Muscle layer of duodenum (tissue), 2 donors: Measurements from ENCODE around the gene CYTH3.

Experiments used
- H3K27ac ChIP-seq: one replicate; pipeline ENCODE4 v1.7.0; 2013; ENCODE audit warnings: mild to moderate bottlenecking, low read length
- H3K27me3 ChIP-seq: one replicate; pipeline ENCODE4 v1.7.0; 2013; ENCODE audit warnings: low read depth, mild to moderate bottlenecking, control low read depth, low read length
- H3K36me3 ChIP-seq, 2 donors: one replicate each; pipeline ENCODE4 v1.7.0; 2013; ENCODE audit warnings: low read length in 2 of 2, control low read depth in 1 of 2, mild to moderate bottlenecking in 1 of 2; ENCODE audit not compliant: insufficient read depth in 2 of 2, control insufficient read depth in 1 of 2
- H3K4me1 ChIP-seq, 2 donors: one replicate each; pipeline ENCODE4 v1.7.0; 2013; ENCODE audit warnings: low read length in 2 of 2, mild to moderate bottlenecking in 2 of 2, control low read depth in 1 of 2, moderate library complexity in 1 of 2; ENCODE audit not compliant: insufficient read depth in 2 of 2, control insufficient read depth in 1 of 2
- H3K4me3 ChIP-seq, 2 donors: one replicate each; pipeline ENCODE4 v1.7.0; 2013; ENCODE audit warnings: low read length in 2 of 2, low read depth in 1 of 2, mild to moderate bottlenecking in 1 of 2
- H3K9me3 ChIP-seq, 2 donors: one replicate each; pipeline ENCODE4 v1.7.0; 2013; ENCODE audit warnings: low read length in 2 of 2, control low read depth in 1 of 2, mild to moderate bottlenecking in 1 of 2; ENCODE audit not compliant: control insufficient read depth in 1 of 2
- donor health status: healthy.

The CYTH3 gene

DNA sequence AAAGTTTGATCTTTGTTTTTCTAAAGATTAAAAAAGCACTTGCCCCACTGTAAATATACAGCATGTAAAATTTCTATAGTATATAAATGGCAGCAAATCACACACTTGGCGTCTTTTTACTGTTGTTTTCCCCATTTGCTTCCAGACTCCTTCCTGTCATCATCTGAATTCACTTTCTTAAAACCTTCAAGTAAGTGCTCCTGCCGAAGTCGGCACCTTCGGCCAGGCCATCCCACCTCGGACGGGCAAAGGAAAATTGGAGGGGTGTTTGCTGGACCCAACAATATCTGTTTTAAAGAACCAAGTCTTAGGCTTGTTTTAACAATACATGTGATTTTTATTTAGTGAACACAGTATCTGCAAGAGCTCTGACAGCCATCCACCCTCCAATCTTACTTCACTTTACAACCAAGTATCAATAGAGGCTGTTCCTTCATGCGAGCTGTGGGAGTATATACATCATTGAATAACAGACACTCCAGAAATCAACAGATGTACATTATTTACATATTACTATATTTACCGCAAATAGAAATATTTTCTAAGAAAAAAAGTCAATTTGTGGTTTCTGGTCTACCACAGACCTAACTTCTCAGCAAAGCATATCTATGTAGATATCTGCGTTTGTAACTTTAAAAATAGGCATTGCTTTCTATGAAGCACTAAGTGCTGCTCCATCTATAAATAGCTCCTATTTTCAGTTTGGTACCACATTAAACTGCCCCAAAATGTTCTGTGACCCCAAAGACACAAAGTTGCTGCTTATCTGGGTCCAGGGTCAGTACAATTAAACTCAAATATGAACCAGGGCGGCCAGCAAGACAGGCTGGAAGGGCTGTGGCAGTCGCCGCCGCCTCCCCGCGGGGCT is 110.7 kb downstream of the CYTH3 start:
- no peak overlapping the region for H3K4me3 ChIP-seq
- H3K9me3 ChIP-seq = no peaks in the 10 kb centered on the region
- H3K27ac ChIP-seq = peak overlapping the region; percentile 63
- H3K36me3 ChIP-seq = peaks cover 12 to 30% of the 10 kb centered on the region in 2 donors
- peaks cover 0 to 15% of the 10 kb centered on the region in 2 donors for H3K4me1 ChIP-seq
- no peaks in the 10 kb centered on the region for H3K27me3 ChIP-seq

DNA sequence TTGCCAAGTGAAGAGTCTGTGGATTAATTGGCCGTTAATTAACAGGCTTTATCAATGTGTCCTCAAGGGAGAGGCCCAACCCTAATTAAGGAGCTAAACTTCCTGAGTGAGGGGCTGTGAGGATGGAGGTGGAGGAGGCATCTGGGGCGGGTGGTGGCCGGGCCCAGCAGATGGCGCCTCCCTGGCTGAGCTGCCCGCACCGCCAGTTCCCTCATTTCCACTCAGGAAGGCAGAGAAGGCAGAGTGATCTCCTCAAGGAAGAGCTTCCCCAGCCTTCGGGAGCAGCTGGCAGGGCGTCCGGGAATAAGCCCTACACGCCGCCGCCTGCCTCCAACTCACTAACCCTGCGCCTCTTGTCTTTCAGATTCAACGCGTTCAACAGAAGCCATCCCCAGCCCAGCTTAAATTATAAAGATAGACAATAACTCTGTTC is 112.2 kb downstream of the CYTH3 start:
- Histone ChIP-seq H3K27me3 (no peaks in the 10 kb centered on the region), H3K4me1 (peaks cover 0 to 14% of the 10 kb centered on the region in 2 donors), H3K9me3 (no peaks in the 10 kb centered on the region), H3K36me3 (peaks cover 18 to 40% of the 10 kb centered on the region in 2 donors), H3K27ac (no peak overlapping the region), H3K4me3 (peak overlapping the region in 1 of 2 donors; percentile 9)

DNA sequence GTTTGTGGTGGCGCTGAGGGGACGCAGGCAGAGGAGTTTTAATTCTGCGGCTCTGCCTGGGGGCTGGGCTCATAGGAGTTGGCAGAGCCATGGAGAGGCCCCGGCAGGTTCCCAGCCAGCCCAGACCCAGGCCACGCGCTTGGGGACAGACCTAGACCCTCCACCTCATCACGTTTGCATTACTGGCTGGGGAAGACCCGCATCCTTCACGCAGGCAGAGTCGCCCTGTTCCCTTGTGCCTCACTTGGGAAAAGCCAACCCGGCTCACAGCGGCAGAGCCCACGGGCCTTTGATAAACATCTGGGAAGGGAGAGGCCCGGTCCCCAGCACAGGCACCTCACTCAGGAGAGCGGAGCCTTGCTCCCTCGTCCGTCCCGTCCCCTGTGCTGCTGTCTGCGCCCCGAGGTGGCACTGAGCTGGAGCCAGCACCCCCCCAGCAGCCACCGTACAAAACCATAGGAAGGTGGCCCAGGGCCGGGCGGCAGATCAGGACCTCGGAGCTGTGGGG is 112.8 kb downstream of the CYTH3 start:
- peaks cover 18 to 40% of the 10 kb centered on the region in 2 donors for H3K36me3 ChIP-seq
- H3K27ac ChIP-seq = no peak overlapping the region
- peaks cover 0 to 14% of the 10 kb centered on the region in 2 donors for H3K4me1 ChIP-seq
- H3K4me3 ChIP-seq = no peak overlapping the region
- H3K27me3 ChIP-seq = no peaks in the 10 kb centered on the region
- no peaks in the 10 kb centered on the region for H3K9me3 ChIP-seq

DNA sequence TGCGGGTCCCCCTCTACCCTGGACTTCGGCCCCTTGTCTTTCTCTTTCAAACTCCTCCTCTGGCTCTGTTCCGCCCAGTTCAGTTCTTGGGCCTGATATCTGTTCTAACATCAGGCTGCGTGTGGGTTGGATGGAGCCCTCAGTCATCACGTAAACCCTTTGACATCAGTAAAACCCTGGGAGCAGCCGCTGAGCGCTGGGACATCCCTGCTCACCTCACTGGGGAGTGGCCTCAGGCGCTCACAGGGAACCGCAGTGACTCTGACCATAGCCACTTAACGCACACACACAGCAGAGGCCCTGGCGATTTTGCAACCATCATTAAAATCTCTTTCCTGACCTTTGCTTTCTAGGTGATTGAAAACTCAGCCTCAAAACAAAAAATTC is 113.3 kb downstream of the CYTH3 start:
- Histone ChIP-seq H3K9me3 (no peaks in the 10 kb centered on the region), H3K4me3 (no peak overlapping the region), H3K4me1 (peaks cover 0 to 14% of the 10 kb centered on the region in 2 donors), H3K27ac (no peak overlapping the region), H3K27me3 (no peaks in the 10 kb centered on the region), H3K36me3 (peaks cover 18 to 45% of the 10 kb centered on the region in 2 donors)

DNA sequence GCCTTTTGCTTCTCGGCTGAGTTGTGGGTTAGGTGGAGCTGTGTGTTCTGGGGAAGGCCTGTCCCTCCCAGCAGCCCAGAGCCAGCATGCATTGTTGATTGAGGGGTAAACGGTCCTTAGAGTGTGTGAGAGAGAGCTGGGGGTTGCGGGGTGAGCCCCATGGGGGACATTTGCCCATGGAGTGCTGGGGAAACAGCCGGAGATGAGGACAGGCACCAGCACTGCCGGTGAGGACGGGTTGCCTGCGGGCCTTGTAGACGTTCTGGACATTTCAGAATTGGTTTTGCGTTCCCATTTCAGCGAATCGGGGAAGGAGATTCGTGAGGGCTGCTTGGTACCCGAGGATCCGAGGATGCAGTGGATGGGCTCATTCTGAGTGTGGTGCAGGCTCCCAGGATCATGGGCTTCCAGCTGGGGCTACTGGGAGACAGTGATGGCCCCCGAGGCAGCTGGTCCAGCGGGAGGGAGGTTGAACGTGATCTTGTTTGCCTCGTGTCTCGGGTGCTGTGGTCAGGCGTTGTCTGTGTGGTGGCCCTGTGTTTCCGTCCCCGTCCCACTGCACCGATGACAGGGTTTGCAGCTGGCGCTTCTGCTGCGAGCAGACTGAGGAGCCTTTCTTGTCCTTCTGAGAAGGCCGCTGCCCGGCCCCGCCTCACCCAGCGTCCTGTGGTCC is 113.9 kb downstream of the CYTH3 start:
- Histone ChIP-seq H3K9me3 (no peaks in the 10 kb centered on the region), H3K4me3 (no peak overlapping the region), H3K27me3 (no peaks in the 10 kb centered on the region), H3K36me3 (peaks cover 18 to 48% of the 10 kb centered on the region in 2 donors), H3K27ac (no peak overlapping the region), H3K4me1 (peaks cover 0 to 14% of the 10 kb centered on the region in 2 donors)

DNA sequence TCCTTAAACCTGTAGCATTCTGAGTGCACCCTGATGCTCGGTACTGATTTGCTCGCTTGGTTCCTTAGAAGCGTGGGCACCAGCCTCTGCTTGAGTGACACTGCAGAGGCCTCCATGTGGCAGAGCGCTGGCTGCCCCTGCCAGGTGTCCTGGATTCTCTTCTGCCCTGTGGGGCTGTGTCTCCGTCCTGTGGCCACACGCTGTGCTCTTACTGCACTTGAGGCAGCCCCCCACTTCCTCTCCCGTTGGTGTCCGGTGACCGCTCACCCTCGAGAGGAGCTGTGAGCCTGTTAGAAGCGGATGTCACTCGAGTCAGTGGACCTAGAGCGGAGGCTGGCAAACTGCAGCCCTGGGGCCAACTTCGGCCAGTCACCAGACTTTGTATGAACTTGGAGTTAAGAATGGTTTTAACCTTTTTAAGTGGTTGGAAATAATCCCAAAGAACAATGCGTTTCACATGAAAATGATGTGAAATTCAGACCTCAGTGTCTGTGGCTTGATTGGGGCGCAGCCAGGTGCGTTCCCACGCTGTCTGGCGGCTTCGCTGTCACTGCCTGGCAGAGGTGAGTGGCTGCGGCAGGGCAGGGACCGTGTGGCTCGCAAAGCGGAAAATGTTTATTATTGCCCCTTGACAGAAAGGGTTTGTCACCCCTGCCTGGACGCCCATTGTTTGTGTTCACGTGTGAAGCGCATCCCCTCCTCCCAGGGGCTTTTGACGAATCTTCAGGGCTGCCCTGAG is 114.6 kb downstream of the CYTH3 start:
- H3K4me1 ChIP-seq = peaks cover 0 to 14% of the 10 kb centered on the region in 2 donors
- H3K27ac ChIP-seq = no peak overlapping the region
- no peaks in the 10 kb centered on the region for H3K9me3 ChIP-seq
- peaks cover 18 to 44% of the 10 kb centered on the region in 2 donors for H3K36me3 ChIP-seq
- no peaks in the 10 kb centered on the region for H3K27me3 ChIP-seq
- no peak overlapping the region for H3K4me3 ChIP-seq

DNA sequence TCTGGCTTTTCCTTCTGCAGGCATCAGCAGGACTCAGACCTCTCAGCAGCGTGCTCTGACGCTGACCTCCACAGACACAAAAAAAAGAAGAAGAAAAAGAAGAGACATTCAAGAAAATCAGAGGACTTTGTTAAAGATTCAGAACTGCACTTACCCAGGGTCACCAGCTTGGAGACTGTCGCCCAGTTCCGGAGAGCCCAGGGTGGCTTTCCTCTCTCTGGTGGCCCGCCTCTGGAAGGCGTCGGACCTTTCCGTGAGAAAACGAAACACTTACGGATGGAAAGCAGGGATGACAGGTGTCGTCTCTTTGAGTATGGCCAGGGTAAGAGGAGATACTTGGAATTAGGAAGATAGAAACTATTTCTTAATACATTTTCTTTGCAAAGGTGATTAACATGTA is 115.7 kb downstream of the CYTH3 start:
- H3K36me3 ChIP-seq = peaks cover 21 to 55% of the 10 kb centered on the region in 2 donors
- H3K4me1 ChIP-seq = peaks cover 0 to 7% of the 10 kb centered on the region in 2 donors
- H3K27me3 ChIP-seq = no peaks in the 10 kb centered on the region
- no peak overlapping the region for H3K27ac ChIP-seq
- no peaks in the 10 kb centered on the region for H3K9me3 ChIP-seq
- no peak overlapping the region for H3K4me3 ChIP-seq

DNA sequence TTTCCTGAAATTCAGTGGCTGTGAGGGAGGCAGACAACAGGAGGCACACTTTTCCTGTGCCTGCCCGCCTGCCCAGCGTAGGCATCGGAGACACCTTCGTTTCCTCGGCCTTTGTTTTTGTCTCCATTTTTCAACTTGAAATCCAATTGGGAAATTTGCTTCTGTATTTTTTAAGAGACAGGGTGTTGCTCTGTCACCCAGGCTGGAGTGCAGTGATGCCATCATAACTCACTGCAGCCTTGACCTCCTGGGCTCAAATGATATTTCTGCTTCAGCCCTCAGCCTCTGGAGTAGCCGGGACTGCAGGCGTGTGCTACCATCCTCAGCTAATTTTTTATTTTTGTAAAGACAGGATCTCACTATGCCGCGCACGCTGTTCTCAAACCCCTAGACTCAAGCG is 116.8 kb downstream of the CYTH3 start:
- Histone ChIP-seq H3K27me3 (no peaks in the 10 kb centered on the region), H3K36me3 (peaks cover 26 to 66% of the 10 kb centered on the region in 2 donors), H3K4me1 (peaks cover 0 to 6% of the 10 kb centered on the region in 2 donors), H3K4me3 (no peak overlapping the region), H3K9me3 (no peaks in the 10 kb centered on the region), H3K27ac (no peak overlapping the region)

DNA sequence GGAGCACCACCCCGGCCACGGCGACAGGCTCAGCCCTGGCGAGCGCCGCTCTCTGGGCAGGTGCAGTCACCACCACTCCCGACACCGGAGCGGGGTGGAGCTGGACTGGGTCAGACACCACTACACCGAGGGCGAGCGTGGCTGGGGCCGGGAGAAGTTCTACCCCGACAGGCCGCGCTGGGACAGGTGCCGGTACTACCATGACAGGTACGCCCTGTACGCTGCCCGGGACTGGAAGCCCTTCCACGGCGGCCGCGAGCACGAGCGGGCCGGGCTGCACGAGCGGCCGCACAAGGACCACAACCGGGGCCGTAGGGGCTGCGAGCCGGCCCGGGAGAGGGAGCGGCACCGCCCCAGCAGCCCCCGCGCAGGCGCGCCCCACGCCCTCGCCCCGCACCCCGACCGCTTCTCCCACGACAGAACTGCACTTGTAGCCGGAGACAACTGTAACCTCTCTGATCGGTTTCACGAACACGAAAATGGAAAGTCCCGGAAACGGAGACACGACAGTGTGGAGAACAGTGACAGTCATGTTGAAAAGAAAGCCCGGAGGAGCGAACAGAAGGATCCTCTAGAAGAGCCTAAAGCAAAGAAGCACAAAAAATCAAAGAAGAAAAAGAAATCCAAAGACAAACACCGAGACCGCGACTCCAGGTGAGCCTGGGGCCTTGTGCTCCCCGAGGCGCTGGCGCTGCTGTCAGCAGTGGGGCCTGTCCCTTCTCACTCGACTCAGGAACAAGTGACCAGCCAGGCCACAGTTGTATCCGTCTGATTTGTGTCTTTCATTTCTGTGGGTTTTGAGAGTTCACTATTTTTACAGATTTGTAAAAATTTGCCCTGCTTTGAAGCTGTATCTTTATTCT is 117.7 kb downstream of the CYTH3 start:
- Histone ChIP-seq H3K4me3 (no peak overlapping the region), H3K27me3 (no peaks in the 10 kb centered on the region), H3K4me1 (no peaks in the 10 kb centered on the region), H3K27ac (no peak overlapping the region), H3K36me3 (peaks cover 34 to 74% of the 10 kb centered on the region in 2 donors), H3K9me3 (no peaks in the 10 kb centered on the region)

DNA sequence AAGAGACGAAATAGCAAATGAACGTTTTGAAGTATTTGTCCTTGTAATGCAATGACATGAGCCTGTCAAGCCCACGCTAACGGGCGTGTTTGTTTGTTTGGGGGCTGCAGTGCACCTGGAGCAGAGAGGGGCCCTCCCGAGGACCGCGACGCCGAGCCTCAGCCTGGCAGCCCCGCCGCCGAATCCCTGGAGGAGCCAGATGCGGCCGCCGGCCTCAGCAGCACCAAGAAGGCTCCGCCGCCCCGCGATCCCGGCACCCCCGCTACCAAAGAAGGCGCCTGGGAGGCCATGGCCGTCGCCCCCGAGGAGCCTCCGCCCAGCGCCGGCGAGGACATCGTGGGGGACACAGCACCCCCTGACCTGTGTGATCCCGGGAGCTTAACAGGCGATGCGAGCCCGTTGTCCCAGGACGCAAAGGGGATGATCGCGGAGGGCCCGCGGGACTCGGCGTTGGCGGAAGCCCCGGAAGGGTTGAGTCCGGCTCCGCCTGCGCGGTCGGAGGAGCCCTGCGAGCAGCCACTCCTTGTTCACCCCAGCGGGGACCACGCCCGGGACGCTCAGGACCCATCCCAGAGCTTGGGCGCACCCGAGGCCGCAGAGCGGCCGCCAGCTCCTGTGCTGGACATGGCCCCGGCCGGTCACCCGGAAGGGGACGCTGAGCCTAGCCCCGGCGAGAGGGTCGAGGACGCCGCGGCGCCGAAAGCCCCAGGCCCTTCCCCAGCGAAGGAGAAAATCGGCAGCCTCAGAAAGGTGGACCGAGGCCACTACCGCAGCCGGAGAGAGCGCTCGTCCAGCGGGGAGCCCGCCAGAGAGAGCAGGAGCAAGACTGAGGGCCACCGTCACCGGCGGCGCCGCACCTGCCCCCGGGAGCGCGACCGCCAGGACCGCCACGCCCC is 118.5 kb downstream of the CYTH3 start:
- H3K27me3 ChIP-seq = no peaks in the 10 kb centered on the region
- no peaks in the 10 kb centered on the region for H3K9me3 ChIP-seq
- H3K4me3 ChIP-seq = no peak overlapping the region
- peaks cover 36 to 83% of the 10 kb centered on the region in 2 donors for H3K36me3 ChIP-seq
- no peaks in the 10 kb centered on the region for H3K4me1 ChIP-seq
- H3K27ac ChIP-seq = no peak overlapping the region
